Measurements from ENCODE around the gene DICER1.

DICER1 gene

DNA sequence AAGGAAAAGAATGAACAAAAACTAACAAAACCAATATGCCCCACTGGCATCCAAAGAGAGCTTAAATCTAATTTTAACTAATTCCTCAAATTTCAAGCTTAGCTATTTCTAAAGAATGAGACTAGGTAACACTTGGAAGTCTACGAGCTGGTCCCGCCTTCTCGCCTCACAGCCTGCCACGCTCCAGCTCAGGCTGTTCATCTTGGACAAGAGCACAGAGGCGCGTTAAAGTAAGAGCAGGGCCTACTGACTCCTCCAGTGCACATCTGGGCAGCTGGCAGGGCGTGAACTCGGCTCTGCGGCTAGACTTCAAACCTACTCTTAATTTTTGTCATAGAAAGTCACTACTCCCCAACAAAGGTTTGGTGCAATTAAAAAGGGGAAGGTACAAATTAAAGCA, 64.6 kb downstream of the DICER1 start:
- Histone ChIP-seq H3K9ac (ENCODE audit: low read length) (no peak overlapping the region), H4K20me1 (ENCODE audit: insufficient read depth, low read length) (no peaks in the 10 kb centered on the region)

DNA sequence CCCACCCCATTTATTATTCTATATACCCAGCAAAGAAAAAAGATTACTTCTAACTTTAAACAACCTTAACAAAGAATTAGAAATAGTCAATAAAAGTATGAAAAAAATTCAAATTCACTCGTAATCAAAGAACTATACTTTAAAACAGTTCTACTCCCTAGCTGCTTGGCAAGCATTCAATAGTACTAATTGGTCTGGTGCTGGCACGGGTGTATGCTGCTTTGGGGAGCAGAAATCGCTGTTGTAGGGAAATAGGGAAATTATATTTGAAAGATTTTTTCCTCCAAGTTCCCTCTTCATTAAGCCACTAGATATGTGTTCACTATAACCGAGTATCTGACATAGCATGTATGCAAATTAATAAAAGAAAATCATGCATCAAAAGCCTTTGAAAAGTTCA, 65.7 kb downstream of the DICER1 start:
- Histone ChIP-seq H3K4me3 (ENCODE audit: low read length) (no peak overlapping the region), H3K4me2 (ENCODE audit: low read length) (no peak overlapping the region), H3K27me3 (ENCODE audit: low read depth, low read length) (no peaks in the 10 kb centered on the region), H3K9me3 (ENCODE audit: insufficient read depth, low read length) (no peaks in the 10 kb centered on the region), H3K27ac (ENCODE audit: low read length) (no peak overlapping the region), H4K20me1 (ENCODE audit: insufficient read depth, low read length) (no peaks in the 10 kb centered on the region), H2AFZ (ENCODE audit: low read depth, low read length) (no peak overlapping the region), H3K9ac (ENCODE audit: low read length) (no peak overlapping the region), H3K79me2 (ENCODE audit: low read length) (no peaks in the 10 kb centered on the region), H3K36me3 (replicated peaks; ENCODE audit: low read depth, low read length) (peaks cover 49% of the 10 kb centered on the region), H3K4me1 (ENCODE audit: low read length) (no peaks in the 10 kb centered on the region)
- TF ChIP-seq EZH2phosphoT487 (IDR thresholded peaks at IDR 0.05; ENCODE audit: low read depth) = no peak
- TF ChIP-seq, protein P1, sequence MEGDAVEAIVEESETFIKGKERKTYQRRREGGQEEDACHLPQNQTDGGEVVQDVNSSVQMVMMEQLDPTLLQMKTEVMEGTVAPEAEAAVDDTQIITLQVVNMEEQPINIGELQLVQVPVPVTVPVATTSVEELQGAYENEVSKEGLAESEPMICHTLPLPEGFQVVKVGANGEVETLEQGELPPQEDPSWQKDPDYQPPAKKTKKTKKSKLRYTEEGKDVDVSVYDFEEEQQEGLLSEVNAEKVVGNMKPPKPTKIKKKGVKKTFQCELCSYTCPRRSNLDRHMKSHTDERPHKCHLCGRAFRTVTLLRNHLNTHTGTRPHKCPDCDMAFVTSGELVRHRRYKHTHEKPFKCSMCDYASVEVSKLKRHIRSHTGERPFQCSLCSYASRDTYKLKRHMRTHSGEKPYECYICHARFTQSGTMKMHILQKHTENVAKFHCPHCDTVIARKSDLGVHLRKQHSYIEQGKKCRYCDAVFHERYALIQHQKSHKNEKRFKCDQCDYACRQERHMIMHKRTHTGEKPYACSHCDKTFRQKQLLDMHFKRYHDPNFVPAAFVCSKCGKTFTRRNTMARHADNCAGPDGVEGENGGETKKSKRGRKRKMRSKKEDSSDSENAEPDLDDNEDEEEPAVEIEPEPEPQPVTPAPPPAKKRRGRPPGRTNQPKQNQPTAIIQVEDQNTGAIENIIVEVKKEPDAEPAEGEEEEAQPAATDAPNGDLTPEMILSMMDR (IDR thresholded peaks at IDR 0.05; ENCODE audit: low read depth, low read length) = no peak

More for the DNA sequence above, 64.6 kb downstream of the DICER1 start:
- no peak overlapping the region for H3K4me3 ChIP-seq (ENCODE audit: low read length)
- H2AFZ ChIP-seq (ENCODE audit: low read depth, low read length) = no peak overlapping the region
- no peak for TF ChIP-seq EZH2phosphoT487 (IDR thresholded peaks at IDR 0.05; ENCODE audit: low read depth)
- TF ChIP-seq, protein P1 (IDR thresholded peaks at IDR 0.05; ENCODE audit: low read depth, low read length) = no peak
- H3K4me2 ChIP-seq (ENCODE audit: low read length) = no peak overlapping the region
- no peaks in the 10 kb centered on the region for H3K9me3 ChIP-seq (ENCODE audit: insufficient read depth, low read length)
- no peaks in the 10 kb centered on the region for H3K27me3 ChIP-seq (ENCODE audit: low read depth, low read length)
- H3K27ac ChIP-seq (ENCODE audit: low read length) = no peak overlapping the region
- no peaks in the 10 kb centered on the region for H3K79me2 ChIP-seq (ENCODE audit: low read length)
- peaks cover 52% of the 10 kb centered on the region for H3K36me3 ChIP-seq (replicated peaks; ENCODE audit: low read depth, low read length)
- H3K4me1 ChIP-seq (ENCODE audit: low read length) = no peaks in the 10 kb centered on the region

DNA sequence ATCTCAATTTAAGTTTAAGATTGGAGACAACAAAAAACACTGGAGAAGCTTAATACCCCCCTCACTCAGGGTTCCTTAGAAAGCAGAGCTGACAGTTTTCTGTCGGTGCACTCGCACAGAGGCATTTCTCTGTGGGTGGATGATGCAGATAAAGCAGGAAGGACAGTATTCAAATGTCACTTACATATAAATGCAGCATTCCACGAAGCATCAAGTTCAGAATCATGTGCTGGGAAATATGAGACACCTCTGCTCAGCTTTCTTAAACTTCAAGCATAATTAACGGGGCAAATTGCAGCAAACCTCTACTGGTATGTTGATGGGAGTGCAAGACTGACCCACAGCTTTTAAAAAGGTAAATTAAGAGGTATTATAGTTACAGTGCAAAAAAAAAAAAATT, 68.7 kb downstream of the DICER1 start:
- H3K9ac ChIP-seq (ENCODE audit: low read length) = no peak overlapping the region
- no peak overlapping the region for H3K4me3 ChIP-seq (ENCODE audit: low read length)
- H2AFZ ChIP-seq (ENCODE audit: low read depth, low read length) = no peak overlapping the region
- H3K36me3 ChIP-seq (replicated peaks; ENCODE audit: low read depth, low read length) = peaks cover 30% of the 10 kb centered on the region
- H3K4me2 ChIP-seq (ENCODE audit: low read length) = no peak overlapping the region
- H3K27ac ChIP-seq (ENCODE audit: low read length) = no peak overlapping the region
- no peaks in the 10 kb centered on the region for H3K79me2 ChIP-seq (ENCODE audit: low read length)
- H3K4me1 ChIP-seq (ENCODE audit: low read length) = no peaks in the 10 kb centered on the region
- H3K9me3 ChIP-seq (ENCODE audit: insufficient read depth, low read length) = no peaks in the 10 kb centered on the region
- H3K27me3 ChIP-seq (ENCODE audit: low read depth, low read length) = no peaks in the 10 kb centered on the region
- H4K20me1 ChIP-seq (ENCODE audit: insufficient read depth, low read length) = no peaks in the 10 kb centered on the region
- TF ChIP-seq, protein P1 (IDR thresholded peaks at IDR 0.05; ENCODE audit: low read depth, low read length) = no peak
- no peak for TF ChIP-seq EZH2phosphoT487 (IDR thresholded peaks at IDR 0.05; ENCODE audit: low read depth)

DNA sequence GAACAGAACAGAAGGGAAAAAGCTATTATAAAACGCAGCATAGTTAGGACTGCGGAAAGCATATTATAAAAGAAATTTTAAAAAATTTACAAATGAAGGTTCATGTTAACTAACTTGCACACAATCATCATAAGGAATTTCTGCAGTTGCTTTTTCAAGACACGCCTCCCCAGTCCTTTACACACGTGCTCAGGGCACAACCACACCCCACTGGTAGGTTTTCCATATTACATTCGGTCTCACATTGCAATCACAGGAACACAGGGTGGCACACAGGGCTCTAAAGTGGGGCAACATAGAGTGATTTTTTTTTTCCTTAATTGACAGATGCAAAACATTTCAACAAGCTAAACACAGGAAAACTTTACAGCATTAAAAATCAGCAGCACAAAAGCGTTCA, 69.7 kb downstream of the DICER1 start:
- no peaks in the 10 kb centered on the region for H3K4me1 ChIP-seq (ENCODE audit: low read length)
- peaks cover 19% of the 10 kb centered on the region for H3K36me3 ChIP-seq (replicated peaks; ENCODE audit: low read depth, low read length)
- H3K4me3 ChIP-seq (ENCODE audit: low read length) = no peak overlapping the region
- H4K20me1 ChIP-seq (ENCODE audit: insufficient read depth, low read length) = no peaks in the 10 kb centered on the region
- TF ChIP-seq, protein P1 (IDR thresholded peaks at IDR 0.05; ENCODE audit: low read depth, low read length) = no peak
- no peak for TF ChIP-seq EZH2phosphoT487 (IDR thresholded peaks at IDR 0.05; ENCODE audit: low read depth)
- no peaks in the 10 kb centered on the region for H3K79me2 ChIP-seq (ENCODE audit: low read length)
- H3K9ac ChIP-seq (ENCODE audit: low read length) = no peak overlapping the region
- H3K27ac ChIP-seq (ENCODE audit: low read length) = no peak overlapping the region
- H3K9me3 ChIP-seq (ENCODE audit: insufficient read depth, low read length) = no peaks in the 10 kb centered on the region
- H3K27me3 ChIP-seq (ENCODE audit: low read depth, low read length) = no peaks in the 10 kb centered on the region
- H2AFZ ChIP-seq (ENCODE audit: low read depth, low read length) = no peak overlapping the region
- H3K4me2 ChIP-seq (ENCODE audit: low read length) = no peak overlapping the region
